Fibroblast of pulmonary artery (primary cell): Measurements from ENCODE around the gene KIF12.

Experiments
- DNase-seq: peaks from one replicate; pipeline ENCODE4 v3.0.0-alpha.2; 2010; ENCODE audit warnings: low read depth
- H3K4me3 ChIP-seq: replicated peaks from 2 replicates; pipeline ENCODE4 v1.5.1; 2011; ENCODE audit warnings: low read depth, mild to moderate bottlenecking, control low read depth, low read length, moderate library complexity
- CTCF ChIP-seq: IDR thresholded peaks from 2 replicates; pipeline ENCODE4 v1.5.1; 2011; ENCODE audit warnings: mild to moderate bottlenecking, control low read depth, low read length, inconsistent platforms; ENCODE audit errors: missing control alignments

KIF12 gene

DNA sequence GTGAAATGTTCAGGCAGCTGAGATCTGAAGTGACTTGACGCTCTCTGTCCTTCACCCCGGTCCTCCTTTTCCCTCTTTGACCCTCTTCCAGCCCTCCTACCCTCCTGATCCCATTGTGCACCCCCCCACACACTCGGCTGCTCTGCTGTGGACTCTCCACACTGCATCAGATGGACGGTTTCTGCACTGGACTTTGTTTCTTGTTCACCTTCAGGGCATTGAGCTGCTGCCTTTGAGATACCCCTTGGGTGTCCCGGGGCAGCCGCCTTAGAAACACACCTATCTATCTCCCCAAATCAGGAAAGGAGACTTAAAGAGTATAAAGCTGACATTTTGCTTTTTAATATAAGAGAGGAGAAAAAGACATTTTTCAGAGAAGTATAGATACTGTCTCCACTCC is 48.4 kb downstream of the KIF12 start:
- no peak for TF ChIP-seq CTCF
- H3K4me3 ChIP-seq = no peak overlapping the region
- DNase-seq = no peak

DNA sequence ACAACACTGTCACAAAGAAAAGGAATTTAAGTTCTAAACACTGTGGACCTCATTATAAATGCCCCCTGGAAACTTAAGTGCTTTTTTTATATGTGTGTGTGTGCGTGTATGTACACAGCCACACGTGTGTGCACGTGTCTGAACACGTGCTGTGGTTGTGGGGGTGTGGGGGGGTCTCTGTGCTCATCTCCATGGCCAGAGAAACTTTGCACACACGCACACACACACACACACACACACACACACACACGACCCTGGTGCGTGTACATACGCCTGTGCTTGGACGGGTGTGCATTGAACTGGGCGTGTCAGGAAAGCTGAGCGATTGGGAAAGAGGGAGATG is 48.9 kb downstream of the KIF12 start:
- H3K4me3 ChIP-seq = no peak overlapping the region
- DNase-seq = no peak
- TF ChIP-seq CTCF = no peak

GRCh38 chr9:114049441-114050225 is 49.5 kb downstream of the KIF12 start:
- no peak overlapping the region for H3K4me3 ChIP-seq
- TF ChIP-seq CTCF = no peak
- no peak for DNase-seq

GRCh38 chr9:114048533-114049415 is 50.3 kb downstream of the KIF12 start:
- TF ChIP-seq CTCF = no peak
- H3K4me3 ChIP-seq = no peak overlapping the region
- no peak for DNase-seq

DNA sequence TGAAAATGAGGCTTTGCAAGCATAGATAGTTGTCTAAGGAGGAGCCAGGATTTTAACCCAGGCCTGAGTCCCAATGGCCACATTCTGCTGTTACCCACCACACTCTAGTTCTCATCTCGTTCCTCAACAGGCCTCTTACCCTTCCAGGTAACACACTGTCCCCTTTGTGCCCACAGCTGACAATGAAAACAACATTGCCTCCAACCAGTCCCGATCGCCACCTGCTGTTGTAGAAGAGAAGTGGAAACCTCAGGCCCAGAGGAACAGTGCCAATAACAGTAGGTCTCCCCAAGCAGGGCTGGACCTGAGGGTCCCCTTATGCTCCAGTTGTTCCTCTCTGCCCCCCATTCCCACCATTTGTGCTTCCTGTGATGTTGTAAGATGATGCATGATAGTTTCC is 51.4 kb downstream of the KIF12 start:
- DNase-seq = peak; percentile 18
- peak; percentile 39 for TF ChIP-seq CTCF
- no peak overlapping the region for H3K4me3 ChIP-seq

GRCh38 chr9:114046875-114047274 is 52.2 kb downstream of the KIF12 start:
- no peak for TF ChIP-seq CTCF
- no peak overlapping the region for H3K4me3 ChIP-seq
- peak; percentile 22 for DNase-seq
